ENCODE results near the gene ZBTB7C. TPM values are rescaled to one million over a fixed set of nuclear protein-coding genes. Genes with fewer than 3 reads are reported as not detected.
A peak's percentile ranks its signal among the peaks of the same experiment; 100 is the strongest.

Gene ZBTB7C
- total and polyA plus RNA-seq, 9 of the 15 experiments (the other 6 are each of a cell fraction or from before 2014, with no cell fraction given): not detected

GRCh38 chr18:48053881-48054816, 355.0 kb downstream of the ZBTB7C start (continued):
- TF ChIP-seq MGA (IDR thresholded peaks at IDR 0.05) (peak; percentile 71), MAFF (IDR thresholded peaks at IDR 0.05; ENCODE audit: low read length) (no peak)

Data from K562 (cell line).